Mesangial cell (primary cell): ENCODE data around the gene SBK1. TPM values are rescaled to one million over a fixed set of nuclear protein-coding genes. Genes with fewer than 3 reads are reported as not detected.

ENCODE experiments used
- total RNA-seq: library from RNA; depleted of rRNA; stranded (reverse); fragments of >200 nt; gene quantifications from 2 replicates; pipeline ENCODE4 v1.2.3, GENCODE V29; 2015

SBK1 gene
- total RNA-seq, result 0.65 and 3.9 TPM in 2 replicates

DNA sequence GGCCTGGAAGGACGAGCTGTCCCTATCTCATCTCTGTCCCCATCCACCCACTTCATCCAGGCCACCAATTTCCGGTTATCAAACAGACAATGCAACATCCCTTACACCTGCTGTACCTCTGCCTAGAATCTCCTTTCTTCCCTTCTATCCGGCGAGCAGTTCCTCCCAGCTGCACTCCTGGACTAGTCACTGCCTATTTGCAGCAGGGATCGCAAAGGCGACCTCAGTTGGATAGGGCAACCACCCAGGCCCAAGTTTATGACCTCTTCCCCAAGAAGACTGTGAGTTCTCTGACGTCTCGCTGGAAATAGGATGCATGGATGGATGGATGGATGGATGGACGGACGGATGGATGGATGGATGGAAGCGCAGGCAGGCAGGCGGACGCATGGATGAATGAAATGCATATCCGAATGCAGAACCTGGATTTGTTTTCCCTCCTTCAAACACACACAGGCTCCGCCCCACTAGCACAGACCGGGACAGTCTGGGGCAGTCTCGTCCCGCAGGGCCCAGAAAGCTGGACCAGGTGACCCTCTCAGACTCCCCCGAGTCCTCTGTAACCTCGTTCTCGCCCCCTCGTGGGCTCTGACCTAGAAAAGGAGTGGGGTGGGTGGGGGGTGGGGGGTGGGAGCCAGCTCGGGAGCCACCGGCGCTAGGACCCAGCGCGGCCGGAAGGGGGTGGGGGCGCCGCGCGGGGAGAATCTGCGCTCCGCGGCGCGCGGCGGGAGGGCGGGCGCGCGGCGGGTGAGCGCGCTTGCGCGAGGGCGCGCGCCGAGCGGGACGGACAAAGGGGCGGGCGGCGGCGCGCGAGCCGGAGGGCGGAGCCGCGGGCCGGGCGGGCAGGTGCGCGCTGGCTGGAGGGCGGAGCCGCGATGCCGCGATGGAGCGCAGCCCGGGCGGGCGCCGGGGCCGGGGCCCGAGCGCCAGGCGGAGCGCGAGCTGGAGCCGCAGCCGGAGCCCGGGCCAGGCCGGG, at the start of gene SBK1:
Gene SBK1 (plus strand): TSS at position 875 of the 976 bp plus-strand sequence. CDS start 24,867 bp downstream, outside the sequence.

GRCh38 chr16:28363408-28363807, 71.1 kb downstream of the SBK1 start, which contains the start of gene NPIPB6:
NPIPB6 (minus strand) TSS chr16:28363508; CDS start chr16:28362822, 686 bp downstream.

Other genes with a start within 250 kb of the SBK1 start
- not detected in 2 replicates for gene GSG1L, start 228.8 kb upstream of the SBK1 start, total RNA-seq
- gene XPO6, start 80.6 kb upstream of the SBK1 start, total RNA-seq, result 85.9 and 135 TPM in 2 replicates
- 0.49 TPM in 1 of 2 replicates, not detected in the other for gene NPIPB6, start 71.0 kb downstream of the SBK1 start, total RNA-seq
- 151 and 152 TPM in 2 replicates for gene EIF3CL, start 111.3 kb downstream of the SBK1 start, total RNA-seq
- not detected in 2 replicates for gene NPIPB7, start 179.8 kb downstream of the SBK1 start, total RNA-seq
- 21.7 and 31.2 TPM in 2 replicates for gene CLN3, start 199.5 kb downstream of the SBK1 start, total RNA-seq
- gene APOBR, start 202.1 kb downstream of the SBK1 start, total RNA-seq, result not detected in 2 replicates
- not detected in 2 replicates for gene IL27, start 214.3 kb downstream of the SBK1 start, total RNA-seq
- gene NUPR1, start 246.4 kb downstream of the SBK1 start, total RNA-seq, result 0.16 and 9.0 TPM in 2 replicates